A172 (cell line): Measurements from ENCODE around the gene APBA1. TPM values are rescaled to one million over a fixed set of nuclear protein-coding genes. Genes with fewer than 3 reads are reported as not detected.

Source experiments
- DNase-seq: peaks from one replicate; pipeline ENCODE4 v3.0.0-alpha.2; 2015; ENCODE audit warnings: low spot score
- total RNA-seq: library from RNA; depleted of rRNA; stranded (reverse); fragments of >200 nt; shearing (Covaris generic); gene quantifications from 2 replicates; pipeline ENCODE4 v1.2.3, GENCODE V29; 2014; rRNA removed

APBA1 gene
- total RNA-seq, 1 experiment from 2014 or later, result 0.21 TPM

GRCh38 chr9:69400470-69400869, 271.7 kb downstream of the APBA1 start:
- no peak for DNase-seq

GRCh38 chr9:69397384-69398214, 274.6 kb downstream of the APBA1 start:
- DNase-seq, result no peak

GRCh38 chr9:69396759-69397158, 275.4 kb downstream of the APBA1 start:
- DNase-seq, result no peak

GRCh38 chr9:69395718-69396117, 276.5 kb downstream of the APBA1 start:
- DNase-seq, result no peak

GRCh38 chr9:69393425-69393824, 278.7 kb downstream of the APBA1 start:
- DNase-seq, result no peak

- no peak for DNase-seq
These were observed 279.3 kb downstream of the APBA1 start for GRCh38 chr9:69392826-69393225.

DNA sequence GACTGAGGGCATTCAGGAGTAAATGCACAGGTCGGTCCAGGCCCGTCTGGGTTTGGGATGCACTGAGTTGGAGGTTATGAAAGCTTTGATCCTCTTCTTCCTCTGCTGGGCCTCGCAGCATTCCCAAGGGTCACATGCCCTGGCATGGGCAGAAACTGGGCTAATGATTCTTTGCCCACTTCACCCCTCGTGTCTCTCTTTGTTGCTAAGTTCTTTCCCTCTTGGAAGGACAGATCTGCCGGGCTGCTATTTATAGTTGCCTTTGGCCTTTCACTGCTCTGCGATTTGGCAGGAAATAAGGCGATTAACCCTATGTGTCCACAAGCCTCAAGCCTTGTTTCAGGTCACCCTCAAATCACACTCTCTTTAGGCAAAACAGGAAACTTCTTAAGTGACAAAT, 280.2 kb downstream of the APBA1 start:
- no peak for DNase-seq

DNA sequence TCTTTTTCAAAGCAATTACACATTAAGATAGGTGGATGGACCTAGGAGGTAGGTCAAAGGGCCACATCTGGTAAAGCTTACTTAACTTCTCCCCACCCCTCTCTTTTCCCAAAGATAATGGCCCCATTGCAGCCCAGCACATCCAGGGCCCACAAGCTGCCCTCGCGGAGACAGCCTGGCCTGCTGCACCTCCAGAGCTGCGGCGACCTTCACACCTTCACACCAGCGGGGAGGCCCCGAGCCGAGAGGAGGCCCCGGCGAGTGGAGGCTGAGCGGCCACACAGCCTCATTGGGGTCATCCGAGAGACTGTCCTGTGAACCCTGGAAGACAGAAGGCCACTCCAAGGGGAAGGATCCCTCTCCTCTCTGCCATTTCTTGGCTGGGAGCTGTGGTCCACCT, 280.7 kb downstream of the APBA1 start:
- no peak for DNase-seq

DNA sequence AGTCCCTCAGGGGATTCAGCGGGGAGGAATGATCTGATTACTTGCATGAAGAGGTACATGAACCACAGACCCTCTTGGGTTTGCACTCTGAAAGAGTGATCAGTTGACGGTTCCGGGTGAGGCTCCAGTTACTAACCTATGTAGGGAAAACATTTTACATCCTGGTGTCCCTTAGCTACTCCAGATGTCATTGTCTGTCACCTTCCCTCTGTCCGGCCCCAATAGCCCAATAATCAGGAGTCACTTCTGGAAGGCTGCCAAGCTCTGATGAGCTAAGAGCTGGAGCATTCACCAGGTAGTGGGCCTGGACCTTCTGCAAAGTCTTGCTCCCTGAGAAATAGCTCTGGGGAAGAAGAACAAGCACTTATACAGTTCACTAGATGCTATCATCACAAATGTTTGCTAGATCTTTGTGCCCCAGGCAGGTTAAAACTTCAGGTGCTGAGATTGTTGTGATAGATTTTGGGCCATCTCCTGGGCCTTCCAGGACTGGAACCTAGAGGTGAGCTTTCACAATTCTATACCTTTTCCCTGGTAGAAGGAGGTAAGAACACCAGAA, 282.7 kb downstream of the APBA1 start:
- no peak for DNase-seq

DNA sequence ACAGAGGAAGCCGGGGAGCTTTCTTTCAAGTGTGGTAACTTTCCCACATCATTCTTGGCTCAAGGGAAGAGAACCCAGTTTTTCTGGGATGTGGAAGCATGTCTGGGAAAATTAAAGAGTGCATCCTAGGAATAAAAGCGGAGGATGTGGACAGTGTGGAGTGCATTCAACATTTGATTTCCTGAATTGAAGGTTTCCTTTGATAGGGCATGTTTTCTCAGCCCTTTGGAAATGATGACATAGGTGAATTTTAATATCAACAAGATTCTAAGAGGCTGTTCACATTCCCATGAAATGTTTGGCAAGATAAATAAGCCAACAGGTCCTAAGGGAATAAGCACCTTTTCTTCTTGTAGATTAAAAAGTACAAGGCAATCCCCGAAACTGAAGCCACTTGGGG, 283.6 kb downstream of the APBA1 start:
- no peak for DNase-seq

DNA sequence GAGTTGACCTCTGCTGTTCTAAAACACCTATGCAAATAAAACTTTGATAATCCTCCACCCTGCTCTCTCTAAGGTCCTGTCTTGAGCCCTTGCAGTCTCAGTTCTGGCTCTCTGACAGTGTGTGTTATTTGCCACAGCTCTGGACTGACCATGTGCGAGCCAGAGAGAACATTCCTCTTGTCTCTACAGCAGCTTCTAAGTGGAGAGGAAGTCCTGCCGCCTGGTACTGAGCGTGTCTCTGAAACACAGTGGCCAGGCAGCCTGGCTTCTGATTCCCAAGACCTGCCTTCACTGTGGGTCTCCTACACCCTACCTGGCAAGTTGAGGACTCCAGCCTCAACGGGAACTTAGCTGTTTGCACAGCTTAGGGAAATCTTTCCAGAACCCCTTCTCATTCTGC, 285.5 kb downstream of the APBA1 start:
- DNase-seq, result no peak

- DNase-seq, result no peak
These were observed 286.6 kb downstream of the APBA1 start for GRCh38 chr9:69385581-69386033.

- no peak for DNase-seq
These were observed 290.0 kb downstream of the APBA1 start for GRCh38 chr9:69382135-69382534.

DNA sequence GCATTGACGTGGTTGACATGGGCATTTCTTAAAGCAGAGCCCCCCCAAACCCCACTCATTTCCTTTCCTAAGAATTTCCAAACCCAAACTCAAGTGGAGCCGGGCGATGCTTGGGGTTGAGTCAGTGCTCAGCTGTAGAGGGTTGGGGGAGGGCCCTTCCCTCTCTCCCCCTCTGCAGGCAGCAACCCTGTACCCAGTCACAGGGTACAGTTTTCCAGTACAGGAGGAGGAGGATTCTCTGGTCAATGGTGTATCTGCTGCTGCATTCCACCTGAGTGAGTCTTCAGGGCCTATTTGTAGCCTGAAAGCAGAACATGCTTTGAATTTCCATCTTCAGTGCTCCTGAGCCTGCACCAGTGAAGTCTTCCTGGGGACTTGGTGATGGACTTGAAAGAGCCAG, 291.4 kb downstream of the APBA1 start:
- DNase-seq, result peak; percentile 46

DNA sequence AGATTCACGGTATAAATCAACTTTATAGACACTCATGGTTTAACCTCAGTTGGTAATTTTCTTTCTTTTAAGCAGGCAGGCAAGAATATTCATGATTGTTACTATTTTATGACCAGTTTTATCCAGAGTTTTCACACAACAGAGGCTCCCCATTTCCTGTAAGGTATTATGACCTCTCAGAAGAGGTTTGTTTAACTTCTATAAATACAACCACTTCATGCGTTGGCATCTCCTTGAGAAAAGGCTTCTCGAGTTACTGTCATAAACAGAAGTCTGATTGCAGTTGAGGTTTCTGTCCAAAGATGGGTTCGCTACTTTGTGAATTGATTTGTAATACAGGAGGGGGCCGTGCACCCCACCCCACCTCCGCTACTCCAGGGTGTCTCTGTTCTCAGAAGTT, 291.9 kb downstream of the APBA1 start:
- no peak for DNase-seq

DNA sequence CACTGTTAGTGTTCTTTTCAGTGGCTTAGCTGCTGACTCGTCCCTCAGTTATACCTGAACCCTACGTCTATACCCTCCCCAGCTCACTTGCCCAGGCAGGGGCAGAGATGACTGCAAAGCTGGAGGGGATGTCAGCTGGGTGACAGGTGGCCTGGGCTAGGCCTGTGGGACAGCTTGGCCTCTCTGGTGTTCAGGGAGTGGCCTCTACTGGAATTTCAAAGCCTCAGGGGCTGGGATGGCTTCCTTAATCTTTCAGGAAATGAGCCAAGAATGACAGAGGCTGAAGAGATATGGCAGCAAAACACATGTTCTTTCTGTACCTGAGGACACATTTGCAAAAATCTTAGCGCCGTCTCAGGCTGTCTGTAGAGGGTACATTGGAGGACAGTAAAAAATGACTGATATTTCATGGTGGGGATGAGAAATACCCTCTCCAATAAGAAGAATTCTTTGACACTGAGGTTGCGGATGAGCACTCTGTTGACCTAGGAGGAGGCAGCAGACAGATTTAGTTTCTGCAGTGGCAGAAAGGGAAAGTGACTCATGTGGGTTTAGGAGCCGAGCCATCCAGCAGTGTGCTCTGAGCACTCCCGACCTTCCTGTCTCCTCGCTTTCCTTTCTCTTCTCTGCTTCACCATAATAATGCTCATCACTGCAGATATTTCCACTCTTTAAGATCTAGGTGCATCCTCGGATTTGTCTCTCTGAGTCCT, 292.7 kb downstream of the APBA1 start:
- peak; percentile 90 for DNase-seq

DNA sequence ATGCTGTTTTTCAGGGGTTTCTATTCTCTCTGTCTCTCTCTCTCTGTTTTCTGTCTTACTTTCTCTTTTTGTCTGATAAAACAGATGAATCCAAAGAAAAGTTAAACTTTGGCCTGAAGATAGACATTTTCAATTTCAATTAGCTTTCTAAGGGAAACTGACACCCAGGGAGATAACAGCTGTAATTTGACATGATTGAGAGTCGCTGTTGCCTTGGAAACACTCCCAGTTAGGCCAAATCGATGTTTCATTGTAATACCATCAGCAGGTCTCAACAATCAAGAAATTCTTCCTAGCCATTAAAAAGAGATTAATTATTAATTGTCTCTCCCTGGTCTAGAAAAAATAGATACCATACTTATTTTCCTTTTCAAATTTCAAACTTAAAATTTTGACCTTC, 294.2 kb downstream of the APBA1 start:
- DNase-seq, result no peak

Other genes starting within 250 kb of the APBA1 start
- gene PTAR1, start 87.6 kb upstream of the APBA1 start, total RNA-seq, result 53.3 and 54.2 TPM in 2 replicates
- 0.41 TPM in 1 of 2 replicates, not detected in the other for gene CFAP95, start 148.4 kb upstream of the APBA1 start, total RNA-seq